Measurements from ENCODE around the gene CYSLTR1.
"Not testable (repeated sequence)": the region's sequence is repeated elsewhere in the genome, so short reads cannot be mapped to it uniquely, and the experiment has no call there.

The CYSLTR1 gene, protein sequence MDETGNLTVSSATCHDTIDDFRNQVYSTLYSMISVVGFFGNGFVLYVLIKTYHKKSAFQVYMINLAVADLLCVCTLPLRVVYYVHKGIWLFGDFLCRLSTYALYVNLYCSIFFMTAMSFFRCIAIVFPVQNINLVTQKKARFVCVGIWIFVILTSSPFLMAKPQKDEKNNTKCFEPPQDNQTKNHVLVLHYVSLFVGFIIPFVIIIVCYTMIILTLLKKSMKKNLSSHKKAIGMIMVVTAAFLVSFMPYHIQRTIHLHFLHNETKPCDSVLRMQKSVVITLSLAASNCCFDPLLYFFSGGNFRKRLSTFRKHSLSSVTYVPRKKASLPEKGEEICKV

GRCh38 chrX:78327370-78328086, at the start of gene CYSLTR1:
TSS of gene CYSLTR1 (minus strand) at chrX:78327611. CDS start at chrX:78273746, 53,865 bp downstream.
- DNase-seq (ENCODE audit: low read depth in 2 of 2), result no peak

- DNase-seq (ENCODE audit: low read depth in 2 of 2), result no peak
These were observed 49.8 kb upstream of the CYSLTR1 start for GRCh38 chrX:78377186-78377585.

GRCh38 chrX:78375894-78376293, 48.5 kb upstream of the CYSLTR1 start:
- DNase-seq (ENCODE audit: low read depth in 2 of 2), result no peak

GRCh38 chrX:78366576-78366975, 39.2 kb upstream of the CYSLTR1 start:
- no peak for DNase-seq (ENCODE audit: low read depth in 2 of 2)

- DNase-seq (ENCODE audit: low read depth in 2 of 2), result no peak
These were observed 30.1 kb upstream of the CYSLTR1 start for GRCh38 chrX:78357342-78358055.

GRCh38 chrX:78333521-78333920, 6.1 kb upstream of the CYSLTR1 start:
- DNase-seq (ENCODE audit: low read depth in 2 of 2), result no peak

- no peak for DNase-seq (ENCODE audit: low read depth in 2 of 2)
These were observed 4.3 kb upstream of the CYSLTR1 start for GRCh38 chrX:78331708-78332107.

GRCh38 chrX:78330540-78330939, 3.1 kb upstream of the CYSLTR1 start:
- no peak for DNase-seq (ENCODE audit: low read depth in 2 of 2)

DNA sequence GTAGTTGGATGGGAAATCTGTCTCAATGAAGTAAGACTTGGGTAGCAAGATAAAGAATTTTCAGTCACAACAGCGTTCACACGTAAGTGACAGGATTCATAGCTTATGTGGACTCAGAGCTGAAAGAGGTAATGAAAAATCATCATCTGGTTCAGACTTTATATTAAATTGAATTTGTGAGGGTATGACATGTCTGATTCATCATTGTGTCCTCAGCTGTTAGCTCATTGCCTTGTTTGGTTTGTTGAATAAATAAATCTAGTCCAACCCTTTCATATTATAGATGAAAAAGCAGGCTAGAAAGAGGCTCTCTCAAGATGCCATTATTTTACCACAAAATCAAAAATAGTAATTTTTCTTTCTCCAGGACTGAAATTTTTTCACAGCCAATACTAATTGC, 2.7 kb upstream of the CYSLTR1 start:
- no peak for DNase-seq (ENCODE audit: low read depth in 2 of 2)

- no peak for DNase-seq (ENCODE audit: low read depth in 2 of 2)
These were observed 2.1 kb upstream of the CYSLTR1 start for GRCh38 chrX:78329486-78329885.

DNA sequence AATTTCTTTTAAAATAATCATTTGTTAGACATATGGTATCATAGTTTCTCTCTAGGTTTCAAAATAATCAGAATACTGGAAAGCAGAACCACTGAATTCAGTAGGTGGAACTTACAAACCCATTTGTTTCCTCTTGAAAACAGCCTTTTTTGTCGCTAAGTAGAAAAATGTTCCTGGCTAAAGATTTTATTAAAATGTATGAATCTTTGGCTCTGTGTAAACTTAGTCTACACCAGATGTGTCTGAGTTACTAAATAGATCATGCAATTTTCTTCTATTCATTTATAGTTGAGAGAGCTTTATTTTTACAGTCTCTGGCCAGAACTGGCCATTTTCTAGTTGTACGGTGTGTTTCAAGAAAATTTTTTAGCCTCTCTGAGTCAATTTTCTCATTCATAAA, 1.0 kb downstream of the CYSLTR1 start:
- DNase-seq (ENCODE audit: low read depth in 2 of 2), result no peak

DNA sequence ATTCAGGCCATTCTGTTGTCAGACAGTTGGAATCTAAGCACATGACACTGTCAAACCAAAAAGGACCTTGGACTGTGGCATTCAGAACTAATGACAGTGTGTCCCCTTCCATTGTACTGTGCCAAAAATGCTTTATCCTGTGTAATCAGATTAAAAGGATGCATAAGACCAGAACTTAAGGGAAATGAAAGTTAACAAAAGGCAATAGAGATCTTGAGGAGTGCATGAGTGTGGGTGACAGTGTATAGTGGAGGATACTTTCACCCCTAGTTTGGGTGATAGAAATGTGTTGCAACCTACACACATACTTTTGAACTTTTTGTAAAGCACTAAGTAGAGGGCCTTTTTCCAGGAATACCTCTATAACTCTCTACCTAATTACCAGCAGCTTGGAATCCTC, 4.5 kb downstream of the CYSLTR1 start:
- no peak for DNase-seq (ENCODE audit: low read depth in 2 of 2)

- DNase-seq (ENCODE audit: low read depth in 2 of 2), result peak; percentile 13 to 28
These were observed 5.6 kb downstream of the CYSLTR1 start for GRCh38 chrX:78321809-78322208.

GRCh38 chrX:78316265-78316664, 11.1 kb downstream of the CYSLTR1 start:
- DNase-seq (ENCODE audit: low read depth in 2 of 2), result no peak

GRCh38 chrX:78315745-78316144, 11.7 kb downstream of the CYSLTR1 start:
- DNase-seq (ENCODE audit: low read depth in 2 of 2), result no peak

DNA sequence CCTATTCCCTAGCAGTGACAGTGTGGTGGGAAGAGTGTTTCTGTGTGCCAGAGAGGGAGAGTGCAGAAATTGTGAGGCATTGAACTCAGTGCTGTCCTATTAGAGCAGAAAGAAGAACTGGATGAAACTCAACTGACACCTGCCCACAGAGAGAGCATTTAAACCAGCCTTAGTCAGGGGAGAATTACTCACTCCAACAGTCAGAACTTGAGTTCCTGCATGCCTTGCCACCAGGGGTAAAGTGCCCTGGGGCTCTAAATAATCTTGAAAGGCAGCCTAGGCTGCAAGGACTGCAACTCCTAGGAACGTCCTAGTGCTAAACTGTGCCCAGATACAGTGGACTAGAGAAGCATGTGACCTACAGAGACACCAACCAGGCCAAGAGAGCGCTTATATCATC, 12.8 kb downstream of the CYSLTR1 start:
- DNase-seq (ENCODE audit: low read depth in 2 of 2), result no peak

DNA sequence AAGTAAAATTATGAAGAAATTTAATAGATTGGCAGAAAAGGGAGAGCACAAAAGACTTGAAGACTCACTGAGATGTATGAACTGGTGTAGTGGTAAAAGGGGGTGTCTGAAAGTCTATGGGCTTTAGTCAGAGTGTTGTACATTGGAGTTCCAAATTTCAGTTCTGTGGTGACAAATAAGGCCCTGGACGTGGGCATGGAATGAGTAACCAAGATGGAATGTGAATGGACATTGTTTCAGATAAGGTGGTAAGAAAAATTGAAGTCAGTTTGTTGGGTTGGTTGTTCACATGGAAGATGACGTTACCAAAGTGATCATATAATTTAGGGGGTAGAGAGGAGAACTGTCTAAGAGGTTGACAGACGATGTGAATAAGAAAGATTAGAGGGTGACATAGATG, 13.9 kb downstream of the CYSLTR1 start:
- DNase-seq (ENCODE audit: low read depth in 2 of 2), result no peak

DNA sequence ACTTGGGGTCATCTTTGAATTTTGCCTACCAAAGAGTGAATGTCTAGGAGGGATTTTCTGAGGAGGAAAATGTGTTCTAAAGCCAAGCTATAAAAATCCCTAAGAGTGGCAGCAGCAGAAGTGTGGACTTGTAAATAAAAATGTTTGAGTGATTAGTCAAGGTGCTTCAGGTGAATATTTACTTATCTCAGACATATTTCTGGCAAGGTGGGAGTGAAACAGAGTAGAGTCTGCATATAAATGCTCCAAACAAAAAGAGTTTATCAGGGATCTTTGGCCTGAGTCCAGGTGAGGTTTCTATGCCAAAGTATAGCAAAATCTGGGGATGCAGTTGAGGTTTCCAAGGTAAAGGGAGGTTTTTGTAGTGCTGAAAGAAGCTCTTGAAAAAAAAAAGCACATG, 19.7 kb downstream of the CYSLTR1 start:
- DNase-seq (ENCODE audit: low read depth in 2 of 2), result no peak

- DNase-seq (ENCODE audit: low read depth in 2 of 2), result no peak
These were observed 24.3 kb downstream of the CYSLTR1 start for GRCh38 chrX:78303086-78303485.

- DNase-seq (ENCODE audit: low read depth in 2 of 2), result not testable (repeated sequence)
These were observed 26.5 kb downstream of the CYSLTR1 start for GRCh38 chrX:78300933-78301332.

- DNase-seq (ENCODE audit: low read depth in 2 of 2), result no peak
These were observed 43.9 kb downstream of the CYSLTR1 start for GRCh38 chrX:78283511-78283910.

- DNase-seq (ENCODE audit: low read depth in 2 of 2), result no peak
These were observed 90.3 kb downstream of the CYSLTR1 start for GRCh38 chrX:78237127-78237526.

- not testable (repeated sequence) for DNase-seq (ENCODE audit: low read depth in 2 of 2)
These were observed 101.4 kb downstream of the CYSLTR1 start for GRCh38 chrX:78226047-78226446.

Measured in stimulated activated CD8-positive, alpha-beta memory T cell treated with anti-CD3 and anti-CD28 coated beads, Interleukin-7, amount 100 ng/mL, for 4 hours (primary cell).